ENCODE data around the gene TCEA3.

TCEA3 gene

GRCh38 chr1:23401313-23401712 lies 23.2 kb downstream of the TCEA3 start:
- no peak overlapping the region for H3K4me3 ChIP-seq (ENCODE audit: low read length)
- H3K36me3 ChIP-seq (ENCODE audit: insufficient read depth, low read length), result no peaks in the 10 kb centered on the region
- no peaks in the 10 kb centered on the region for H3K9me3 ChIP-seq (ENCODE audit: insufficient read depth, low read depth, low read length)
- no peak overlapping the region for H3K9ac ChIP-seq (ENCODE audit: low read depth, low read length)
- no peaks in the 10 kb centered on the region for H3K4me1 ChIP-seq (ENCODE audit: insufficient read depth, low read length)
- 78% methylated on average over 6 of the region's 6 CpGs for WGBS
- H3K27me3 ChIP-seq (ENCODE audit: insufficient read depth, low read length), result peaks cover 99% of the 10 kb centered on the region
- H3K27ac ChIP-seq (ENCODE audit: low read depth, low read length), result no peak overlapping the region

DNA sequence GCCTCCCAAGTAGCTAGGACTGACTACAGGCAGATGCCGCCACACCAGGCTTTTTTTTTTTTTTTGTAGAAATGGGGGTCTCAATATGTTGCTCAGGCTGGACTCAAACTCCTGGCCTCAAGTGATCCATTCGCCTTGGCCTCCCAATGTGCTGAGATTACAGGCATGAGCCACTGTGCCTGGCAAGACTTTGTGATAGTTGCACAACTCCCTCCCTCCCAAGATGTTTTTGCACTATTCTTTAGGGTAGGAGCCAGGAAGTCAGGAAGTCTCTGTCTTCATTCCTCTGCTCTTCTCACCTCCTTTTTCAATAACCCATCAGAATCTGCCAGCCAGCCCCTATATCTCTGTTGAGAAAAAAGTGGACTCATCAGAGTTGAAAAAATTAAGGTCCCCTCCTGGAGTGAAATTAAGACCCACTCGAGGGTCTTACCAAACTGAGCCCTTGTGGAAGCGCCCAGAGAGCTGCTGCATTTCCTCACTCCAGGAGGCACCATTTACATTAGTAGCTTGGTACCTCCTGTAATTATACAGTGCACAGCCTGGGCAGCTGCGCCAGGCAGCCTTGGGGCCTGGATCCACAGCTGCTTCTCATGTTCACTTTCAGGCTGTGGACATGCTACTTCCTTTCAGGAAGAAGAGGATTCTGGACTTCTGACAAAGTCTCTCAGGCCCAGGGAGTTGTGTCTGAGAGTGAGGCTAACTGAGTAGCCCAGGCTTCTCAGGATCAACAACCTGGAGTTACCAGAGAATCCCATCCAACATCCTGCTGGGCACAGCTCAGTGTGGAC lies 24.0 kb downstream of the TCEA3 start:
- H3K9ac ChIP-seq (ENCODE audit: low read depth, low read length), result no peak overlapping the region
- H3K4me1 ChIP-seq (ENCODE audit: insufficient read depth, low read length), result no peaks in the 10 kb centered on the region
- H3K36me3 ChIP-seq (ENCODE audit: insufficient read depth, low read length), result no peaks in the 10 kb centered on the region
- H3K27me3 ChIP-seq (ENCODE audit: insufficient read depth, low read length), result peaks cover 98% of the 10 kb centered on the region
- no peaks in the 10 kb centered on the region for H3K9me3 ChIP-seq (ENCODE audit: insufficient read depth, low read depth, low read length)
- H3K4me3 ChIP-seq (ENCODE audit: low read length), result no peak overlapping the region
- WGBS, result 87% methylated on average over 5 of the region's 5 CpGs
- no peak overlapping the region for H3K27ac ChIP-seq (ENCODE audit: low read depth, low read length)

GRCh38 chr1:23399229-23399628 lies 25.3 kb downstream of the TCEA3 start:
- Histone ChIP-seq H3K36me3 (ENCODE audit: insufficient read depth, low read length) (no peaks in the 10 kb centered on the region), H3K9ac (ENCODE audit: low read depth, low read length) (no peak overlapping the region), H3K4me3 (ENCODE audit: low read length) (no peak overlapping the region), H3K4me1 (ENCODE audit: insufficient read depth, low read length) (peaks cover 11% of the 10 kb centered on the region; the same call in 1 of the 2 replicates), H3K9me3 (ENCODE audit: insufficient read depth, low read depth, low read length) (no peaks in the 10 kb centered on the region), H3K27me3 (ENCODE audit: insufficient read depth, low read length) (peaks cover 98% of the 10 kb centered on the region), H3K27ac (ENCODE audit: low read depth, low read length) (no peak overlapping the region)
- WGBS, result no CpG with 5 or more reads among the region's 1 CpG

GRCh38 chr1:23397908-23398307 lies 26.6 kb downstream of the TCEA3 start:
- Histone ChIP-seq H3K4me1 (ENCODE audit: insufficient read depth, low read length) (peaks cover 14% of the 10 kb centered on the region; the same call in 1 of the 2 replicates), H3K36me3 (ENCODE audit: insufficient read depth, low read length) (no peaks in the 10 kb centered on the region), H3K9ac (ENCODE audit: low read depth, low read length) (no peak overlapping the region), H3K27ac (ENCODE audit: low read depth, low read length) (no peak overlapping the region), H3K4me3 (ENCODE audit: low read length) (no peak overlapping the region), H3K27me3 (ENCODE audit: insufficient read depth, low read length) (peaks cover 98% of the 10 kb centered on the region), H3K9me3 (ENCODE audit: insufficient read depth, low read depth, low read length) (no peaks in the 10 kb centered on the region)
- WGBS, result 93% methylated on average over 7 of the region's 7 CpGs

GRCh38 chr1:23396380-23396779 lies 28.2 kb downstream of the TCEA3 start:
- Histone ChIP-seq H3K27me3 (ENCODE audit: insufficient read depth, low read length) (peaks cover 96% of the 10 kb centered on the region), H3K4me3 (ENCODE audit: low read length) (no peak overlapping the region), H3K36me3 (ENCODE audit: insufficient read depth, low read length) (no peaks in the 10 kb centered on the region), H3K9me3 (ENCODE audit: insufficient read depth, low read depth, low read length) (no peaks in the 10 kb centered on the region), H3K9ac (ENCODE audit: low read depth, low read length) (no peak overlapping the region), H3K4me1 (ENCODE audit: insufficient read depth, low read length) (peaks cover 14% of the 10 kb centered on the region; the same call in 1 of the 2 replicates), H3K27ac (ENCODE audit: low read depth, low read length) (no peak overlapping the region)
- WGBS, result 85% methylated on average over 2 of the region's 2 CpGs

GRCh38 chr1:23395849-23396248 lies 28.7 kb downstream of the TCEA3 start:
- Histone ChIP-seq H3K9ac (ENCODE audit: low read depth, low read length) (no peak overlapping the region), H3K4me3 (ENCODE audit: low read length) (no peak overlapping the region), H3K9me3 (ENCODE audit: insufficient read depth, low read depth, low read length) (no peaks in the 10 kb centered on the region), H3K27me3 (ENCODE audit: insufficient read depth, low read length) (peaks cover 96% of the 10 kb centered on the region), H3K27ac (ENCODE audit: low read depth, low read length) (no peak overlapping the region), H3K36me3 (ENCODE audit: insufficient read depth, low read length) (no peaks in the 10 kb centered on the region), H3K4me1 (ENCODE audit: insufficient read depth, low read length) (peaks cover 14% of the 10 kb centered on the region; the same call in 1 of the 2 replicates)
- 74% methylated on average over 4 of the region's 4 CpGs for WGBS

- Histone ChIP-seq H3K9me3 (ENCODE audit: insufficient read depth, low read depth, low read length) (no peaks in the 10 kb centered on the region), H3K27me3 (ENCODE audit: insufficient read depth, low read length) (peaks cover 96% of the 10 kb centered on the region), H3K9ac (ENCODE audit: low read depth, low read length) (no peak overlapping the region), H3K36me3 (ENCODE audit: insufficient read depth, low read length) (no peaks in the 10 kb centered on the region), H3K4me1 (ENCODE audit: insufficient read depth, low read length) (peaks cover 14% of the 10 kb centered on the region; the same call in 1 of the 2 replicates), H3K4me3 (ENCODE audit: low read length) (no peak overlapping the region), H3K27ac (ENCODE audit: low read depth, low read length) (peak overlapping the region; percentile 72; the same call in 1 of the 2 replicates)
- 18% methylated on average over 8 of the region's 8 CpGs for WGBS
Observed at GRCh38 chr1:23395154-23395724, 29.3 kb downstream of the TCEA3 start.

- H3K9ac ChIP-seq (ENCODE audit: low read depth, low read length), result no peak overlapping the region
- H3K27ac ChIP-seq (ENCODE audit: low read depth, low read length), result peak overlapping the region; percentile 72; the same call in 1 of the 2 replicates
- WGBS, result 12% methylated on average over 7 of the region's 7 CpGs
- H3K27me3 ChIP-seq (ENCODE audit: insufficient read depth, low read length), result peaks cover 96% of the 10 kb centered on the region
- H3K36me3 ChIP-seq (ENCODE audit: insufficient read depth, low read length), result no peaks in the 10 kb centered on the region
- H3K9me3 ChIP-seq (ENCODE audit: insufficient read depth, low read depth, low read length), result no peaks in the 10 kb centered on the region
- no peak overlapping the region for H3K4me3 ChIP-seq (ENCODE audit: low read length)
- peaks cover 14% of the 10 kb centered on the region; the same call in 1 of the 2 replicates for H3K4me1 ChIP-seq (ENCODE audit: insufficient read depth, low read length)
Observed at GRCh38 chr1:23394684-23395083, 29.9 kb downstream of the TCEA3 start.

- Histone ChIP-seq H3K27ac (ENCODE audit: low read depth, low read length) (no peak overlapping the region; the same call in 1 of the 2 replicates), H3K36me3 (ENCODE audit: insufficient read depth, low read length) (no peaks in the 10 kb centered on the region), H3K4me3 (ENCODE audit: low read length) (no peak overlapping the region), H3K27me3 (ENCODE audit: insufficient read depth, low read length) (peaks cover 96% of the 10 kb centered on the region), H3K9me3 (ENCODE audit: insufficient read depth, low read depth, low read length) (no peaks in the 10 kb centered on the region), H3K9ac (ENCODE audit: low read depth, low read length) (no peak overlapping the region), H3K4me1 (ENCODE audit: insufficient read depth, low read length) (peaks cover 14% of the 10 kb centered on the region; the same call in 1 of the 2 replicates)
- 83% methylated on average over 4 of the region's 4 CpGs for WGBS
Observed at GRCh38 chr1:23394181-23394580, 30.4 kb downstream of the TCEA3 start.

- Histone ChIP-seq H3K9ac (ENCODE audit: low read depth, low read length) (no peak overlapping the region), H3K27me3 (ENCODE audit: insufficient read depth, low read length) (peaks cover 98% of the 10 kb centered on the region), H3K36me3 (ENCODE audit: insufficient read depth, low read length) (no peaks in the 10 kb centered on the region), H3K27ac (ENCODE audit: low read depth, low read length) (no peak overlapping the region), H3K9me3 (ENCODE audit: insufficient read depth, low read depth, low read length) (no peaks in the 10 kb centered on the region), H3K4me3 (ENCODE audit: low read length) (no peak overlapping the region), H3K4me1 (ENCODE audit: insufficient read depth, low read length) (peaks cover 14% of the 10 kb centered on the region; the same call in 1 of the 2 replicates)
- WGBS, result 91% methylated on average over 15 of the region's 15 CpGs
Observed at GRCh38 chr1:23393706-23394105, 30.8 kb downstream of the TCEA3 start.

DNA sequence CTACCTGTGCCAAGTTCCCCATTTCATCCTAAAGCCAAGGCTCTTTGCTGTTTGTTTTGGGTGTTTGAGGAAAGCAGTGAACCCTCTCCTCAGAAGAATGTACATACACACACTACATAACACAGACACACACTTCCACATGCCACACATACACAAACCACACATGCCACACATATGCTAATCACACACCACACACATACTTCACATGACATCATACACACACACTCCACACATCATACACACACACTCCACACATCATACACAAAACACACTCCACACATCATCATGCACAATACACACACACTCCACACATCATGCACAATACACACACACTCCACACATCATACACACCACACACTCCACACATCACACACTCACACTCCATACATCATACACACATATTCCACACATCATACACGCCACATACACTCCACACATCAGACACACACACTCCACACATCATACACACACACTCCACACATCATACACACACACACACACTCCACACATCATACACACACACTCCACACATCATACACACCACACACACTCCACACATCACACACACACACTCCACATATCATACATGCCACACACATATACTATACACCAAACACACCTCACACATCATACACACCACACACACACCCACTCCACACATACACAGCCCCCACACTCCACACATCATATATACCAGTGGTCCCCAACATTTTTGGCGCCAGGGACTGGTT lies 32.3 kb downstream of the TCEA3 start:
- H3K27ac ChIP-seq (ENCODE audit: low read depth, low read length), result no peak overlapping the region
- peaks cover 98% of the 10 kb centered on the region for H3K27me3 ChIP-seq (ENCODE audit: insufficient read depth, low read length)
- H3K4me1 ChIP-seq (ENCODE audit: insufficient read depth, low read length), result peaks cover 14% of the 10 kb centered on the region; the same call in 1 of the 2 replicates
- no peaks in the 10 kb centered on the region for H3K36me3 ChIP-seq (ENCODE audit: insufficient read depth, low read length)
- no peaks in the 10 kb centered on the region for H3K9me3 ChIP-seq (ENCODE audit: insufficient read depth, low read depth, low read length)
- 65% methylated on average over 1 of the region's 2 CpGs for WGBS
- no peak overlapping the region for H3K9ac ChIP-seq (ENCODE audit: low read depth, low read length)
- H3K4me3 ChIP-seq (ENCODE audit: low read length), result no peak overlapping the region
